ENCODE data around the gene MACF1. TPM values are rescaled to one million over a fixed set of nuclear protein-coding genes. Genes with fewer than 3 reads are reported as not detected.

The MACF1 gene
- total RNA-seq, 1 experiment from 2014 or later: 190 TPM

- H4K91ac ChIP-seq (ENCODE audit: insufficient read length, low read depth, low read length): no peak overlapping the region
- no peak overlapping the region for H3K4me2 ChIP-seq (ENCODE audit: insufficient read depth, insufficient read length, low read length)
- H3K27me3 ChIP-seq (ENCODE audit: insufficient read depth, low read length): 0 out of 2 replicates have a peak, but pooled peaks cover 2% of the 10 kb centered on the region
- no peaks in the 10 kb centered on the region for H3K4me1 ChIP-seq (ENCODE audit: insufficient read depth, low read length)
- no peak overlapping the region for H2AFZ ChIP-seq (ENCODE audit: low read length)
- no peaks in the 10 kb centered on the region for H3K4me1 Mint-ChIP-seq
- H4K8ac ChIP-seq (replicated peaks; ENCODE audit: insufficient read length, low read depth, low read length): no peak overlapping the region
- no peak for TF ChIP-seq CTCF (conservative IDR thresholded peaks at IDR 0.05)
- H4K5ac ChIP-seq (ENCODE audit: insufficient read length, low read depth, low read length): no peak overlapping the region
- no peaks in the 10 kb centered on the region for H3K27me3 Mint-ChIP-seq (ENCODE audit: low read depth)
- H3K36me3 Mint-ChIP-seq (ENCODE audit: insufficient read depth in 1 of 3, low read depth in 3 of 3): peaks cover 56 to 88% (median 84%) of the 10 kb centered on the region in 3 experiments; a peak in 6 of 7 replicates
- H2BK5ac ChIP-seq (ENCODE audit: insufficient read length, low read length): no peak overlapping the region
- H3K4ac ChIP-seq (ENCODE audit: low read depth, low read length): no peak overlapping the region
- H2BK15ac ChIP-seq (ENCODE audit: low read depth, low read length): no peak overlapping the region
- H2BK20ac ChIP-seq (ENCODE audit: low read depth, low read length, poor library complexity, severe bottlenecking): no peak overlapping the region
- H3K23ac ChIP-seq (ENCODE audit: insufficient read length, low read depth, low read length): no peak overlapping the region
- H4K20me1 ChIP-seq (ENCODE audit: control insufficient read depth, insufficient read depth, insufficient read length): no peaks in the 10 kb centered on the region
- H3T11ph ChIP-seq (ENCODE audit: low read length): no peak overlapping the region
- no CpG with 5 or more reads among the region's 1 CpG for WGBS (ENCODE audit: extremely low coverage, insufficient read length, low lambda C conversion rate)
- H3K79me2 ChIP-seq (ENCODE audit: insufficient read depth, low read length): peaks cover 2% of the 10 kb centered on the region; the same call in 1 of the 2 replicates
- H3K79me1 ChIP-seq (ENCODE audit: insufficient read depth, low read depth, low read length, poor library complexity, severe bottlenecking): no peaks in the 10 kb centered on the region
- H3K27ac Mint-ChIP-seq: no peak overlapping the region
- H2BK120ac ChIP-seq (ENCODE audit: low read depth, low read length, poor library complexity, severe bottlenecking): no peak overlapping the region
- no peak overlapping the region for H2AK5ac ChIP-seq (ENCODE audit: insufficient read length, low read length)
- H3K9me3 Mint-ChIP-seq: no peaks in the 10 kb centered on the region
- no peak overlapping the region for H3K9ac ChIP-seq (ENCODE audit: extremely low read depth, insufficient read length, low read length)
- no peak for DNase-seq
- H3K18ac ChIP-seq (ENCODE audit: insufficient read length, low read depth, low read length): no peak overlapping the region
- no peaks in the 10 kb centered on the region for H3K9me3 ChIP-seq (ENCODE audit: control insufficient read depth, low read depth, low read length)
- H3K56ac ChIP-seq (ENCODE audit: insufficient read length, low read depth, low read length): no peak overlapping the region
- H3K23me2 ChIP-seq (ENCODE audit: insufficient read length, low read depth, low read length, poor library complexity, severe bottlenecking): no peaks in the 10 kb centered on the region
- no peak overlapping the region for H3K14ac ChIP-seq (ENCODE audit: insufficient read depth, low read length)
- no peak overlapping the region for H2BK12ac ChIP-seq (ENCODE audit: insufficient read length, low read depth, low read length)
- H3K4me3 Mint-ChIP-seq: no peak overlapping the region
- H3K27ac ChIP-seq (ENCODE audit: insufficient read length, low read depth, low read length): no peak overlapping the region
These were observed 222.9 kb downstream of the MACF1 start for GRCh38 chr1:39427374-39427773.
